HG03066 (cell line): ENCODE data around the gene TTC16.

Experiments used
- ATAC-seq: cut with Tn5 transposase; IDR thresholded peaks from one replicate; pipeline ENCODE4 v1.9.1; 2021; ENCODE audit warnings: low read depth; ENCODE audit not compliant: unreplicated experiment

Gene TTC16

DNA sequence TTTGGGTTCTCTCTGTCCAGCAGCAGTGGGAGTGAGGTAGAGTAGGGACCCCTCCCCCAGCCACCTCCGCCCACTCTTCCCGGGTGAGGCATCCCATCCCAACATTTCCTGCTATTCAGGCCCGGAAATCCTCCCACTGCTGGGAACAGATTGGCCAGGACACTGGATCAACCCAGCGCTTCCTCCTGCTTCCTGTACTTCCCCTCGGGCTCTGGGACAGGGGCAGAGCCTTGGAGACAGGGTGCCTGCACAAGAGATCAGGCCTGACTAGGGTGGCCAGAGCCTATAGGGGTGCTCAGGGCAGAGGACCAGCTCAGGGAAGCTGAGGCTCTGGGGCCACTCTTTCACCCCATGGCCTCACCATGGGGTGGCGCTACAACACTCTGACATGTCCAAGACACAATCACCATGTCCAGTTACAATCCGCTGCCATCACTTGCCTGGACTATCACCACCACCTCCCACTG lies 48.1 kb downstream of the TTC16 start:
- ATAC-seq, result no peak

DNA sequence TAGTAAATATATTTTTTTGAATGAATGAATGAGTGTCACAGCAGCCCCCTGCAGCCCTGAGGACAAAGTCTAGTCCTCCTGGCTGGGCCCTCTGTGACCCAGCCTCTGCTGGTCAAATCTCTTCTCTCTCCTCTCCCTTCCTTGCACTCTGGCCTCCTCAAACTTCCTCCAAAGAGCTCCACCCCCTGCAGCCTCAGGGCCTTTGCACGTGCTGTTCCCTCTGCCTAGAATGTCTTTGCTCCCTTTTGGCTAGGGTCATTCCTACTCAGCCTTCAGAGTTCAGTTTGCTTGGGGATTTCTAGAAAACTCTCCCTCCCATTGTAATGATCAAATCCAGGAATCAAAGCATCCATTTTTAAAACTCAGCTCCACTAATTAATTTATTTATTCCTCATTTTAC lies 49.5 kb downstream of the TTC16 start:
- ATAC-seq, result no peak

DNA sequence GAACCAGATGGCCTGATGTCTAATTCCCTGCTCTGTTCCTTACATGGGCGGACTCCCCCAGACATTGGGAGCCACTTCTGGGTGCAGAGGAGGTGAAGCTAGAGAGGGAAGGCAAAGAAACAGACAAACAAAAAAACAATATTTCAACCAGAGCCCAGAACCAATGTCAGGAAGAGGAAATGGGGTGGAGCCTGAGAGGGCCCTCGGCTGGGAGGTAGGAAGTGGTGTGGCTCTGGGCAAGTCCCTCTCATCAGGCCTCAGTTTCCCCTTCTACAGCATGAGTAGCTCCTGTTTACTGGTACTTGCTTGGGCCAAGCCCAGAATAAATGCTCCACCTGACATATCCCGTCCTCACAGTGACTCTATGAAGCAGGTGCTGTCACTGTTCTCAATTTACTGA lies 51.5 kb downstream of the TTC16 start:
- no peak for ATAC-seq

DNA sequence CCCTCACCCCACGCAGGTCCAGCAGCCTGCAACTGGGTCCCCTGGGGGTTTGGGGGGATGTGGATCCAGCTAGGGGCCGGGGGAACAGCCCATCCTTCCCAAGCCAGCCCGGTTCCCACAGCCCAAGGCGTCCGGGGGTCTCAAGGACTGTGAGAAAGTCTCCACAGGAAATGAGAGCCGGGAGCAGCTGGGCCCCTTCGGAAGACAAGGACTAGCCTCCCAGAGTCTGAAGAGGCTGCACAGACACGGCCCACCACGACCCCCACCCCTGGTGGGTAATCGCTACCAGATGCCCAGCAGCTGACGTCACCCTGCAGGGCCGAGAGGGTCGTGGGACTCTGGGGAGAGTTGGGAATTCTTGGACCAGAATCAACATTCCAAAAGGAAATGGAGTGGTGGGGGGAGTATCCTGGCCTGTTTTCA lies 52.0 kb downstream of the TTC16 start:
- no peak for ATAC-seq

DNA sequence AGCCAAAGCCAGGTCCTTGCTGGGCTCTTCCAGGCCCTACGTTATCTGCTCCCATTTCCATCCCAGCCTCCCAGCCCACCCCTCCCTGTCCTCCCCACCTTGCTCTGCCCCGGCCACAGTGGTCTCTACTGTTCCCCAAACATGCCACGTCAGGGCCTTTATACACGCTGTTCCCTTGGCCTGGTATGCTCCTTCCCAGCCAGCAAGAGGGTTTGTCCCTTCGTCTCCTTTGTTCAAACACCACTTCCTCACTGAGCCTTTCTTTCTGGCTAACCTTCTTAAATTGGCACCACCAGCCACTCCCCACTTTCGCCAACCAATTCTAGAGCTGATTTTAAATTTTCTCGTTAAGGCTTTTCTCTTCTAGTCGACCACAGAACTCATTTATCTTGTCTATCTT lies 52.8 kb downstream of the TTC16 start:
- ATAC-seq, result no peak

DNA sequence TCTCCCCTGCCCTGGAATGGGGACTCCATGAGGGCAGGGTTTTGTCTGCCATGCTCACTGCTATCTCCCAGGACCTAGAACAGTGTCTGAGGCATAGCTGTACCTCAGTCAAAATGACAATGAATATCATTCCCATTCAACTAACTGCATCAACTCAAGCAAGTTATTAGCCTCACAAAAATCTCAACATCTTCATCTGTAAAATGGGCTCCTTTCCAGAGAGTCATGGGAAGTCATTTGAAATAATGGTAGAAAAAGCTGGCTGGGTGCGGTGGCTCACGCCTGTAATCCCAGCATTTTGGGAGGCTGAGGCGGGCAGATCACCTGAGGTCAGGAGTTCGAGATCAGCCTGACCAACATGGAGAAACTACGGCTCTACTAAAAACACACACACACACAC lies 53.2 kb downstream of the TTC16 start:
- ATAC-seq, result no peak

DNA sequence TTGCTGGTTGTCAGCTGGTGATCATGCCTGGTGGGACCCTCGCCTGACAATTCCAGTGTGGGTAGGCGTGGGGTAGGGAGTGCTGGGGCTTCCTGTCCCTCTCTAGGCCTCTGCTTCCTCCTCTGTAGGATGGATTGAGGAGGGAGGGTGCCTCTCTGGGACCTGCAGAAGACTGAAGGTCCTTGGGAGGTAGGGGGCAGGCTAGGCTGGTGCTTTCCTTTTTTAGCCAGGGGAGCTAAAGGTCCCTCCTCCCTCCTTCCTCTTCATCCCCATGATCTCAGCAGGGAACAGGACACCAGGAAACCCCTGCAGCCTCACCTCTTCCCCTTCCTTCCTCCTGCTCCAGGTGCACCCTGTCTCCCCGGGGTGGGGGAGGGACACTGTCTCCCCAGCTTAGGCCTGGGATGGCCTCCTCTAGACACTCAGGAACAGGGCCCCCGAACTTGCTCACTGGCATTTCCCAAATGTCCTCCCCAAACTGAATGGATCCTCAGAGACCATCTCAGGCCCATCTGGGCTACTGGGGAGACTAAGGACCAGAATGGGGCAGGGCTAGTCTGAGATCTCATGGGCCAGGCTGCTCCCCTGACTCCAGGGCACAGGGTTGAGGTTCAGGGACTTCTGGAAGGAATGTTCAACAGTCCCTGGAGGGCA lies 54.2 kb downstream of the TTC16 start:
- ATAC-seq, result no peak

DNA sequence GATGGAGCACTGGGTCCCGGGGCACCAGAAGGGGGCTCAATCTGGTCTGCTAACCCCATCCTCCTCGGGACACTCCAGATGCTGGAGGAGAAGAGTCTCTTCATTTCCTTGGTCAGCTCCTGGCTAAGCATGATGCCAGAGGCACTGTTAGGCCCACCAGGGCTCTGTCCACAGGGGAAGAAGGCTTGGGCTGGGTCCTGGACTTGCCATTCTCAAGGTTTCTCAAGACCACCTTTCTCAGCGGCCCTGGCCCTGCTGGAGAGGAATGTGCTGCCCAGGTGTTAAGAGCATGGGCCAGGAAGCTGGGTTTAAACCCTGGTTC lies 54.7 kb downstream of the TTC16 start:
- ATAC-seq, result no peak

DNA sequence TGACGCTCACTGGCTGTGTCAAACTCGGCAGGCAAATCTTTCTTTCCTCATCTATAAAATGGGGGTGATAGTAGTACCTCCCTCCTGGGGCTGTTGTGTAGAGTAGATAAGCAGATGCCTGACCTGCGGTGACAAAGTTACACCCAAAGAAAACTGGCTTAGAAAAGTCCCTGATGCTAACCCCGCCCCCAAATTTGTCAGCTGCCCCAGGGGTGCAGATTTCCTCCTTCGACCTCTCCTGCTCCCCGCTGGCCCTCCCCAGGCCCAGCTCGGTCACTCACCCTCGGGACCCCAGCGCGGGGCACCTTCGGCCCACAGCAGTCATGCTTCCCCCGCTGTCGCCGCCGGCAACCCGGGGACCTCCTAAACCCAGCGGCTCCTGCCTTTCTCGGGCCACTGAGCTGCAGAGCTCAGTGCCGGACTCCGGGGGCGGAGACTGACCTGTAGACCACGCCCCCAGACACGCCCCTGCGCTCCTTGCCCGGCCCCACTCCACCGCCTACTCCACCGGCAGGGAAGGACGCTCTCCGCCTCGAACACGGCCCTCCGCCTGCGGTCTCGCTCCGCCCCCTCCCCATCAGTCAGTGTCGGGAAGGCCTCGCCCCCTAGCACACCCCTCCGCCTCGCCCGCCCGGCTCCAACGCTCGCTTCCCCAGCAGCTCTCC lies 55.2 kb downstream of the TTC16 start:
- peak; percentile 79 for ATAC-seq

DNA sequence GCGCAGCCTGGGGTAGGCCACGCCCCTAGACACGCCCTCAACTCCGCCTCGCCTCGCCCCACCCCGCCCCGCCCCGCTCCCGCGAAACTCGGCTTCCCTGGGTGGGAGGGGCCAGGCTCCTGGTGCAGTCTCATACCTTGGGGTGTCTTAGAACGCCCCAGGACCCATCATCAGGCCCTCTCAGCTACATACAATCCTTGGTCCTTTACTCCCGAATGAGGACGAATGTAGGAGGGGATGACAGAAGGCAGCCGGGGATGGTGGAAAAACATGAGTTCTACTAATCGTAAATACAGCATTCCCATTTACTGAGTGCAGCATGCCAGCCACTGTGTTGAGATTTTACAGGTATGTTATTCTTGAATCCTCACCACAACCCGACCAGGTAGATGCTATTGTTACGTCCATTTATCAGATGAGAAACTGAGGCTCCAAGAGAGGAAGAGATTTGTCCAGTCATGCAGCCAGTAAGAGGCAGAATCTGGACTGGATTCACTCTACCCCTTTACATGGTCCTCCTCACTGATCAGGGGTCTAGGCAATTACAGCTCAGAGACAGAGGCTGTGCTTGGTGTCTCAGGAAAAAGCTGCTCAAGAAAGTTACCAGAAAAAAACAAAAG lies 55.8 kb downstream of the TTC16 start:
- ATAC-seq, result no peak

DNA sequence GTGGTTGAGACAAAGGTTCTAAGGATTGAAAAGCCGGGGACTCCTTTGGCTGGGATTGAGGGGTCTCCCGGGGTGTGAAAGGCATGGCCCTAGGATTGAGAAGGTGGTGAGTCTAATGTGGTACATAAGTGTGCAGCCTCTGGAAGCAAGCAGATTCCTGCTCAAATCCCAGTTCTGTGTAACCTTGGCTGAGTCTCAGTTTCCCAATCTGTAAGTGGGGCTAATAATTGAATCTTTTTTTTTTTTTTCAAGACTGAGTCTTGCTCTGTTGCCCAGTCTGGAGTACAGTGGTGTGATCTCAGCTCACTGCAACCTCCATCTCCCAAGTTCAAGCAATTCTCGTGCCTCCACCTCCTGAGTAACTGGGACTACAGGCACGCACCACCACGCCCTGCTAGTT lies 56.7 kb downstream of the TTC16 start:
- ATAC-seq, result no peak

DNA sequence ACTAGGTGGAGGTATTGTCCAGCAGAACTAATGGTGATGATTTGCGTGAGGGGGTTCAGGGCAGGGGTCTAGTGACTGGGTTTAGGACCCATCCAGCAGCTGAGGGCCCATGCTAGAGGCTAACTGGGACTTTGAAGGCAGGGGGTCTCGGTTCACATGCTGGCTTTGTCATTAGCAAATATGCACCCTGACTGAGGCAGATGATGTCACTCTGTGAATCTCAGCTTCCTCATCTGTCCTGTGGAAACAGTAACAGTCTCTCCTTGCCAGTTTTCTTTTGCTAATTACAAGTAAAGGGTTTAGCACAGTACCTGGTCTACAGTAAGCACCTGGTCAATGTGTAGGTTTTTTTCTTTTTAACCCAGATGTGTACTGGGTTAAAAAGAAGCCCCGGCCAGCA lies 57.4 kb downstream of the TTC16 start:
- no peak for ATAC-seq

DNA sequence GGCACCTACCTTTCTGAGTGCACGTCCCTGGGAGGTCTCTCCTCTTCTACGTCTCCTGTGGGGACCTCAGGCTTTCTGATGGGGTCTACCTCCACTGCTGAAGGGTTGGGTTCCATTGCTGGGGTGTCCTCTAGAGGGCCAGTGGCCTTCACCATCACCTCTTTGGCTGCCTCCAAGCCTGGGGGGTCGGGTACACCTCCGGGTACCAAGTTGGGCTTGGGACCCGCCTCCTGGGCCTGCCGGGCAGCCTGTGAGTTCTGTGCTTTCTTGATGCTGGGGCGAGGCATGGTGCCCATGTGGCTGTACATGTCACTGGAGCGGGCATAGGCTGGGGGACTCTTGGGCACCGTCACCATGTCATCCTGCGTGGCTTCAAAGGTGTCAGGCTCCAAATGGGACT lies 58.1 kb downstream of the TTC16 start:
- ATAC-seq, result no peak

DNA sequence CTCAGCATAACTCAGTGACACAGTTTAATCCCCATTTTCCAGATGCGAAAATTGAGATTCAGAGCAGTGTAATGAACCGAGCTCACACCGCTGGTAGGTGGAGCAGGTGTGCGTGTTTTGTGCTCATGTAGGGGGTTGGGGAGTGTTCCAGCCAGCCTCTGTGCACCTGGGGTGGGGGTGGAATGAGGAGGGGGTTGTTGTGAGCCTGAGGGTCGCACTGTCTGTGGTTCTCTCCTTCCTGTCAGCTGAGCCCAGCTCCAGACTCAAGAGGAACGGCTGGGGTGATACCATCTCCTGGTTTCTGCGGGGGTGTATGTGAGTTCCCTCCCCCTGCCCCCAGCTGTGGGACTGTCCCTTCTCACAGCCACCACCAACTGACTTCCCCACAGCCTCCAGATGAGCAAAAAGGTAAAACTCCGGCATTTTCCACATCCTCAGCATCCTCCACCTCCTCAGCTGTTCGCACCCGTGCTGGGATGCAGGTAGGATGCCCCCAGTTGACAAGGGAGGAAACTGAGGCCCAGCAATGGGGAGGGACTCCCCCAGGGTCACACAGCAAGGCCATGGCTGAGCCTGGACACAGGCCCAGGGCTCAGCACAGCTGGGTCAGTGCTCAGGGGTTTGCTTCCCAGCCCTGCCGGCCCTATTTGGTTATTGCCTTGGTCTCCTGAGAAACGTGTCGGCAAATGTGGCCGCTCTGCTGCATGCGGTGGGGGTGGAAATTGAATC lies 60.5 kb downstream of the TTC16 start:
- ATAC-seq, result no peak

DNA sequence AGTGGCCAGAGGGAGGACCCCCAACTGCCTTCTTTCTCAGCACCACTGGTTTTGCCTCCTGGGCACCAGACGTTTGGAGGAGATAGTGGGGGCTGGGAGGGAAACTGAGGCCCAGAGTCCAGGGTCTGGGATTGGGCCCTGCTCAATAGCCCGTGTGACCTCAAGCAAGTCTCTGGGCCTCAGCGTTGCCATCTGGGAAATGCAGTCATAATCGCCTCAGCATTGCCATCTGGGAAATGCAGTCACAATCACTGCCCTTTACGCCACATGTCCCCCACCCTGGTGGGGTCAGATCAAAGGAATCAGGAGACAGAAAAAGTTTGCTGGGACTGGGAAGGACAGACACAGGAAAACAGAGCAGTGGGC lies 61.0 kb downstream of the TTC16 start:
- ATAC-seq, result no peak

DNA sequence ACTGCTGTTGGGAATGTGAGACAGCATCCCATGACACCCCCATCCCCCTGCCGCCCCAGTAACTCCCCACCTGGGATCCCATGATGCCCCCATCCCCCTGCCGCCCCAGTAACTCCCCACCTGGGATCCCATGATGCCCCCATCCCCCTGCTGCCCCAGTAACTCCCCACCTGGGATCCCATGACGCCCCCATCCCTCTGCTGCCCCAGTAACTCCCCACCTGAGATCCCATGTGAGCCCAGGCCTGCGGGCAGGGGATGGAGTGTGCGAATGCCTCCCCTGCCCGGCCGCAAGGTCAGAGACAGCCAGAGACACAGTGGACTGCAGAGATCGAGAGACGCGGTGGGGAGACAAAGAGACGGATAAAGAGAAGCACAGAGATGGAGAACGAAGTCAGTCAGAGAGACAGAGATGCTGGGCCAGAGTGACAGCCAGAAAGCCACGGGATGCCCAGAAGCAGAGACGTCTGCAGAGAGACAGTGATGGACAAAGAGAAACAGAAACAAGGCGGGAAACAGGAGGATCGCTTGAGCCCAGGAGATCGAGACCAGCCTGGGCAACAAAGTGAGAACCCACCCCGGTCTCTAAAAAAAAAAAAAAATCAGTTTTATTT lies 61.6 kb downstream of the TTC16 start:
- ATAC-seq, result no peak

DNA sequence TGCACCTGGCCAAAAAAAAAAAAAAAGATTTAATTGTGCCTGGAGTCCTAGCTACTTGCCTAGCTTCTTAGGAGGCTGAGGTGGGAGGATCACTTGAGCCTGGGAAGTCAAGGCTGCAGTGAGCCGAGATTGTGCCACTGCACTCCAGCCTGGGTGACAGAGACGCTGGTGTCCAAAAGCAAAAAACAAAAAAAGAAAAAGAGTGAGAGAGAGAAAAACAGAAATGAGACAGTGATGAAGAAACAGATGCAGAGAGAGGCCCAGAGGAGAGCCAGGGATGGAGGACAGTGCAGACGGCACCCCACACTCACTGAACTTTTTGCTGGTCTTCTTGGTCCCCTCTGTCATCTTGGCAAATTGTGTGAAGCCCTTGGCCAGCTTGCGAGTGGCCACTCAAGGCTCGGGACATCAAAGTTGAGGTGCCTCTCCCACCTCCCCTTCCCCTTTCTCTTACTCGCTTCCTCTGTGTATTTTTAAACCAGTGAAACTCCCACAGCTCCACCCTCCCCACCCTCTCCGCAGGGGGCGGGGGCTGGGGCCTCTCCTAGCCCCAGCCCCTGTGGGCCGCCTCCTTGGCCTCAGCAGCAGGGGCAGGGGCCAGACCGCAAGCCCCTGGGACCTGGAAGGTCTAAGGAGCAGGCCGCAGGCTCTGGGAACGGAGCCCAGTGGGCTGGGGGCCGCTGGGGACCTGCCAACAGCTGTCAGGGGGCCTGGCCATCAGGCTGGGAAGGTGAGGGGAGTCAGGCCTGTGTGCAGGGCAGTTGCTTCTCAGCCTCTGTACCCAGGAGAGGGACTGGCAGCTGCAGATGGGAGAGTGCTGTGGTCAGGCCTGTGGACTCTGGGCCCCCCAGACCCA lies 62.6 kb downstream of the TTC16 start, which contains the start of gene SH2D3C:
TSS of gene SH2D3C (minus strand) at position 387 of the 856 bp plus-strand sequence. CDS start at position 348, 39 bp downstream.
- peak; percentile 48 for ATAC-seq

DNA sequence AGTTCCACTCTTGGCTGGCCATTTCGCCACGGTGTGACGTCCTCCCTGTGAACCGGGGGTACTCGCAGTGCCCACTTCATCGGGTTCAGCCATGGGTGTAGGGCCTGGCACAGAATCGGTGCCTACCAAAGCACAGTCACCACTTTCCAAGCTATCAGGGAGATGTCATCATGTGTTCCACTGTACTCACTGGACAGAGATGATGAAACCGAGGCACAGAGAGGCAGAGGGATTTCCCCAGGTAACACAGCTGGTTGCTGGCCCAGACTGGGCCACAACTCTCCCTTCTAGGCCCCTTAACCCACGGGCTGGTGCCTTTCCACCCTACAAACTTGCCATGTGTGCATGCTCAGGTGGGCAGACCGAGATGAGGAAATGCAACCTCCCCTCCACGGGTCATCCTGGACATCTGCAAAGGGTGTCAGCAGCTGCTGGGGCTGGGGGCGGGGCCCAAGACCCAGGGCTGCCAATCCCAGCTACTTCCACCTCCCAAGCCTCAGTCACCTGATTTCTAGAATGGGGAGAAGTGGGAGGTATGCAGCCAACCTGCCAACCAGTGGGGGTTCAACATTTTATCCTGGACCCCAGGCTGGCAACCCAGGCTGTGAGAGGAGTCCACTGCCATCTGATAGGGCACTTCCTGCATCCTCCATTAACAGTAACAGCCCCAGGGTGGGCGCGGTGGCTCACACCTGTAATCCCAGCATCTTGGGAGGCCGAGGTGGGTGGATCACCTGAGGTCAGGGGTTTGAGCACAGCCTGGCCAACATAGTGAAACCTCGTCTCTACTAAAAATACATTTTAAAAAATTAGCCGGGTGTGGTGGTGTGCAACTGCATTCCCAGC lies 63.5 kb downstream of the TTC16 start:
- peak; percentile 49 for ATAC-seq
